ENCODE measurements around the gene CBLB.

- TF ChIP-seq CTCF (conservative IDR thresholded peaks at IDR 0.05; ENCODE audit: low read length) (no peak), EZH2phosphoT487 (IDR thresholded peaks at IDR 0.05; ENCODE audit: borderline replicate concordance, low read depth, low read length) (no peak)
These were observed 36.0 kb upstream of the CBLB start for GRCh38 chr3:105904678-105905284.

Data from OCI-LY7 (cell line).